IMR-90 (cell line): Measurements from ENCODE around the gene RIN1. TPM values are rescaled to one million over a fixed set of nuclear protein-coding genes. Genes with fewer than 3 reads are reported as not detected.
"Not testable (repeated sequence)": the region's sequence is repeated elsewhere in the genome, so short reads cannot be mapped to it uniquely, and the experiment has no call there.

Experiments used
- ATAC-seq: fragments of 200-7000 bp; cut with Tn5 transposase; 2 replicates; pipeline ENCODE4 v1.9.1; 2020; ENCODE audit warnings: low read depth, mild to moderate bottlenecking, moderate library complexity
- BruUV-seq: library from RNA; stranded (reverse); fragments of 400-500 nt; replicated peaks from 2 replicates; lab custom pipeline; 2021; lab: Mats Ljungman, UMichigan
- CTCF ChIA-PET: fragments of 300-600 bp; formaldehyde crosslinking; extraction: SDS; loops from one replicate; lab custom pipeline; 2021; ENCODE audit warnings: antibody characterized with exemption; lab: Yijun Ruan, JAX
- POLR2A ChIA-PET: fragments of 300-600 bp; sonication (Branson Sonifier 250); formaldehyde crosslinking; loops from one replicate; lab custom pipeline; 2022; ENCODE audit warnings: antibody characterized with exemption; ENCODE audit not compliant: unreplicated experiment; lab: Charles Lee
- DNase-seq: peaks from one replicate; pipeline ENCODE4 v3.0.0; 2013
- H2AFZ ChIP-seq: replicated peaks from 2 replicates; pipeline ENCODE3; 2013; ENCODE audit warnings: low read length, mild to moderate bottlenecking; ENCODE audit not compliant: poor library complexity
- H2AK5ac ChIP-seq: 2 replicates; pipeline ENCODE4 v1.6.1; 2013; ENCODE audit warnings: low read depth, low read length, inconsistent platforms
- H2AK9ac ChIP-seq: replicated peaks from 2 replicates; pipeline ENCODE3; 2013; ENCODE audit warnings: mild to moderate bottlenecking, low read depth, low read length, moderate library complexity; ENCODE audit not compliant: poor library complexity
- H2BK120ac ChIP-seq: 2 replicates; pipeline ENCODE4 v1.6.1; 2013; ENCODE audit warnings: low read depth, low read length, inconsistent platforms
- H2BK15ac ChIP-seq: 3 replicates; pipeline ENCODE4 v1.6.1; 2013; ENCODE audit warnings: low read depth, low read length, inconsistent platforms
- H2BK20ac ChIP-seq: 2 replicates; pipeline ENCODE4 v1.6.1; 2013; ENCODE audit warnings: low read depth, mild to moderate bottlenecking, inconsistent platforms, low read length, moderate library complexity
- H2BK5ac ChIP-seq: 2 replicates; pipeline ENCODE4 v1.6.1; 2013; ENCODE audit warnings: mild to moderate bottlenecking, low read depth, low read length, inconsistent platforms; ENCODE audit not compliant: poor library complexity, severe bottlenecking
- H3K14ac ChIP-seq: replicated peaks from 2 replicates; pipeline ENCODE4 v1.6.1; 2013; ENCODE audit warnings: low read depth, low read length, inconsistent platforms
- H3K18ac ChIP-seq: 2 replicates; pipeline ENCODE4 v1.6.1; 2013; ENCODE audit warnings: low read depth, low read length, control low read depth
- H3K23ac ChIP-seq: 2 replicates; pipeline ENCODE4 v1.6.1; 2013; ENCODE audit warnings: low read depth, low read length, inconsistent platforms
- H3K27ac ChIP-seq: 2 replicates; pipeline ENCODE4 v1.5.1; 2013; ENCODE audit warnings: mild to moderate bottlenecking, control low read depth, low read length; ENCODE audit not compliant: insufficient read depth
- H3K27me3 ChIP-seq: 2 replicates; pipeline ENCODE4 v1.6.1; 2013; ENCODE audit warnings: low read length; ENCODE audit not compliant: control insufficient read depth, insufficient read depth
- H3K36me3 ChIP-seq: 2 replicates; pipeline ENCODE4 v1.6.1; 2013; ENCODE audit warnings: low read length, mixed read lengths; ENCODE audit not compliant: control insufficient read depth, insufficient read depth
- H3K4ac ChIP-seq: 2 replicates; pipeline ENCODE4 v1.6.1; 2013; ENCODE audit warnings: low read depth, low read length, inconsistent platforms
- H3K4me1 ChIP-seq: 2 replicates; pipeline ENCODE4 v1.6.1; 2013; ENCODE audit warnings: low read length, mixed read lengths; ENCODE audit not compliant: control insufficient read depth, insufficient read depth
- H3K4me2 ChIP-seq: 2 replicates; pipeline ENCODE4 v1.6.1; 2013; ENCODE audit warnings: low read depth, mild to moderate bottlenecking, control low read depth, low read length, moderate library complexity
- H3K4me3 ChIP-seq: 2 replicates; pipeline ENCODE4 v1.5.1; 2013; ENCODE audit warnings: low read depth, mild to moderate bottlenecking, control low read depth, low read length, moderate library complexity; ENCODE audit not compliant: insufficient read depth
- H3K56ac ChIP-seq: 2 replicates; pipeline ENCODE4 v1.6.1; 2013; ENCODE audit warnings: low read length, inconsistent platforms; ENCODE audit not compliant: insufficient read depth; ENCODE audit errors: extremely low read depth
- H3K79me1 ChIP-seq, 2 experiments: 2 replicates each; pipeline ENCODE4 v1.6.1; 2013; ENCODE audit warnings: low read length in 2 of 2, inconsistent platforms in 1 of 2, low read depth in 1 of 2
- H3K9ac ChIP-seq: 2 replicates; pipeline ENCODE4 v1.6.1; 2013; ENCODE audit warnings: low read depth, low read length, control low read depth
- H3K9me1 ChIP-seq: 2 replicates; pipeline ENCODE4 v1.6.1; 2013; ENCODE audit warnings: low read length, inconsistent platforms; ENCODE audit not compliant: insufficient read depth
- H3K9me3 ChIP-seq: 2 replicates; pipeline ENCODE4 v1.6.1; 2013; ENCODE audit warnings: low read length; ENCODE audit not compliant: control insufficient read depth, insufficient read depth
- H4K20me1 ChIP-seq: 2 replicates; pipeline ENCODE4 v1.6.1; 2013; ENCODE audit warnings: low read length, inconsistent platforms; ENCODE audit not compliant: insufficient read depth
- H4K5ac ChIP-seq: 2 replicates; pipeline ENCODE4 v1.6.1; 2013; ENCODE audit warnings: mild to moderate bottlenecking, low read depth, low read length, control low read depth
- H4K8ac ChIP-seq, 2 experiments: 2 replicates each; pipeline ENCODE4 v1.6.1; 2013; ENCODE audit warnings: low read depth in 2 of 2, low read length in 2 of 2, control low read depth in 1 of 2, inconsistent platforms in 1 of 2
- H4K91ac ChIP-seq: 2 replicates; pipeline ENCODE4 v1.6.1; 2013; ENCODE audit warnings: low read depth, low read length, inconsistent platforms; ENCODE audit not compliant: insufficient read depth
- BHLHE40 ChIP-seq: fragments of 150-350 bp; IDR thresholded peaks from 2 replicates; pipeline ENCODE4 v1.6.1; 2016; ENCODE audit warnings: mild to moderate bottlenecking, low read depth, low read length
- MAZ ChIP-seq: IDR thresholded peaks from 2 replicates; pipeline ENCODE4 v1.6.1; 2012; ENCODE audit warnings: low read depth, mild to moderate bottlenecking, low read length, improper control_type of control experiment, moderate library complexity, borderline replicate concordance
- MXI1 ChIP-seq: IDR thresholded peaks from 2 replicates; pipeline ENCODE4 v1.6.1; 2012; ENCODE audit warnings: low read depth, mild to moderate bottlenecking, low read length, moderate library complexity, borderline replicate concordance
- RAD21 ChIP-seq: IDR thresholded peaks from 2 replicates; pipeline ENCODE4 v1.6.1; 2012; ENCODE audit warnings: low read length, improper control_type of control experiment
- RFX5 ChIP-seq: IDR thresholded peaks from 2 replicates; pipeline ENCODE4 v1.8.0; 2012; ENCODE audit warnings: low read depth, mild to moderate bottlenecking, low read length, moderate library complexity
- SMC3 ChIP-seq: fragments of 150-350 bp; IDR thresholded peaks from 2 replicates; pipeline ENCODE4 v1.6.1; 2016; ENCODE audit warnings: low read depth, mild to moderate bottlenecking, antibody characterized with exemption, low read length, moderate library complexity
- WGBS, 2 experiments: methylation state at CpG; one replicate each; pipeline versions ENCODE4 v1.1.5 to v1.1.7; 2013; ENCODE audit warnings: missing lambda C conversion rate in 2 of 2; ENCODE audit not compliant: insufficient read length in 1 of 2; ENCODE audit errors: extremely low coverage in 2 of 2; 5-methylcytosine and 5-hydroxymethylcytosine counted together
- dilution Hi-C: fragments of 300-500 bp; cut with HindIII; formaldehyde crosslinking; loops from one replicate; pipeline ENCODE4 v1.14.3; 2018; ENCODE audit warnings: low sequenced_read_pairs; ENCODE audit not compliant: unreplicated experiment
- in situ Hi-C: fragments of 300-500 bp; cut with MboI; formaldehyde crosslinking; loops from 3 replicates; pipeline ENCODE4 v1.14.3; 2019; ENCODE audit warnings: low sequenced_read_pairs, inconsistent platforms, mixed read lengths
- intact Hi-C: fragments of 100-400 bp; cut with micrococcal nuclease; formaldehyde crosslinking; loops from 2 replicates; pipeline ENCODE4 v1.10.0; 2022
- polyA plus RNA-seq, 3 experiments: library from polyadenylated mRNA; depleted of rRNA; stranded (reverse); fragments of >200 nt; gene quantifications; 2 replicates each; pipeline ENCODE4 v1.2.3, GENCODE V29; 2012; ENCODE audit warnings: low replicate concordance in 1 of 3
- total RNA-seq: library from RNA; depleted of rRNA; stranded (reverse); fragments of >200 nt; gene quantifications from 2 replicates; pipeline ENCODE4 v1.2.3, GENCODE V29; 2012
- TF ChIP-seq, protein P1 (sequence below): conservative IDR thresholded peaks from 2 replicates; pipeline ENCODE4 v1.5.1; 2012; ENCODE audit warnings: mild to moderate bottlenecking, low read depth, low read length, improper control_type of control experiment

The RIN1 gene
- total and polyA plus RNA-seq, 2 of the 4 experiments (the other 2 are of a cell fraction) = 9.9 to 20.8 TPM

DNA sequence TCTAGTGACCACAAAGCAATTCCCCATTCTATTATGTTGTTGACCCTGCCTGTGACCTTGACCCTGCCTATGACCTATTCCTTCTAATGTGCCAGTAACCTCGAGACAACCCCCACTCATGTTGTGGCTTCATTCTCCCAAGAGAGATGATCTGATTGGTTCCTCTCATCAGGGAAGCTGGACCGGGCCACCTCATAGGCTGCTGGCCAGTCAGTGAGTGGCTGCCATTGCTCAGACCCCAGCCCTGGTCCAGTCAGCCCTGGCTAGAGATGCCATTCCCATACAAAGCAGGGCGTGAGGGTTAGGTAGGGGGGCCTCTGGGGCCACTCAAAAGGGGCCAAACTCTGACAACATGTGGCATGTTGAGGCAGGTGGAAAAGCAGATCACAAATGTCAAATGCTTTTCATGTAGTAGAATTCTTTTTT lies 23.4 kb upstream of the RIN1 start:
- Histone ChIP-seq H3K4ac (no peak overlapping the region), H3K9me3 (no peaks in the 10 kb centered on the region), H3K9ac (no peak overlapping the region), H3K79me1 (no peaks in the 10 kb centered on the region), H3K36me3 (no peaks in the 10 kb centered on the region), H3K14ac (no peak overlapping the region), H4K5ac (no peak overlapping the region), H4K8ac (no peak overlapping the region), H2BK20ac (no peak overlapping the region), H2AK5ac (no peak overlapping the region), H3K4me3 (no peak overlapping the region), H3K23ac (no peak overlapping the region), H3K9me1 (no peaks in the 10 kb centered on the region), H2BK15ac (no peak overlapping the region), H3K4me1 (no peaks in the 10 kb centered on the region), H3K27me3 (no peaks in the 10 kb centered on the region; the same call in 1 of the 2 replicates), H3K4me2 (no peak overlapping the region), H3K27ac (no peak overlapping the region), H2AFZ (no peak overlapping the region), H4K91ac (no peak overlapping the region), H4K20me1 (no peaks in the 10 kb centered on the region), H2AK9ac (no peak overlapping the region), H3K56ac (no peak overlapping the region), H2BK120ac (no peak overlapping the region), H2BK5ac (no peak overlapping the region), H3K18ac (no peak overlapping the region)
- no CpG with 5 or more reads among the region's 3 CpGs for WGBS, 2 experiments
- TF ChIP-seq, protein P1, sequence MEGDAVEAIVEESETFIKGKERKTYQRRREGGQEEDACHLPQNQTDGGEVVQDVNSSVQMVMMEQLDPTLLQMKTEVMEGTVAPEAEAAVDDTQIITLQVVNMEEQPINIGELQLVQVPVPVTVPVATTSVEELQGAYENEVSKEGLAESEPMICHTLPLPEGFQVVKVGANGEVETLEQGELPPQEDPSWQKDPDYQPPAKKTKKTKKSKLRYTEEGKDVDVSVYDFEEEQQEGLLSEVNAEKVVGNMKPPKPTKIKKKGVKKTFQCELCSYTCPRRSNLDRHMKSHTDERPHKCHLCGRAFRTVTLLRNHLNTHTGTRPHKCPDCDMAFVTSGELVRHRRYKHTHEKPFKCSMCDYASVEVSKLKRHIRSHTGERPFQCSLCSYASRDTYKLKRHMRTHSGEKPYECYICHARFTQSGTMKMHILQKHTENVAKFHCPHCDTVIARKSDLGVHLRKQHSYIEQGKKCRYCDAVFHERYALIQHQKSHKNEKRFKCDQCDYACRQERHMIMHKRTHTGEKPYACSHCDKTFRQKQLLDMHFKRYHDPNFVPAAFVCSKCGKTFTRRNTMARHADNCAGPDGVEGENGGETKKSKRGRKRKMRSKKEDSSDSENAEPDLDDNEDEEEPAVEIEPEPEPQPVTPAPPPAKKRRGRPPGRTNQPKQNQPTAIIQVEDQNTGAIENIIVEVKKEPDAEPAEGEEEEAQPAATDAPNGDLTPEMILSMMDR = no peak
- TF ChIP-seq RFX5 (no peak), MAZ (no peak), SMC3 (no peak), BHLHE40 (no peak), RAD21 (no peak), MXI1 (no peak)
- ATAC-seq (no peak), DNase-seq (no peak)
- POLR2A ChIA-PET = no interaction called here
- CTCF ChIA-PET = no interaction called here
- dilution Hi-C loops = no loop called here
- no TSS peak for BruUV-seq
- in situ Hi-C loops = no loop called here
- intact Hi-C loops = no loop called here

DNA sequence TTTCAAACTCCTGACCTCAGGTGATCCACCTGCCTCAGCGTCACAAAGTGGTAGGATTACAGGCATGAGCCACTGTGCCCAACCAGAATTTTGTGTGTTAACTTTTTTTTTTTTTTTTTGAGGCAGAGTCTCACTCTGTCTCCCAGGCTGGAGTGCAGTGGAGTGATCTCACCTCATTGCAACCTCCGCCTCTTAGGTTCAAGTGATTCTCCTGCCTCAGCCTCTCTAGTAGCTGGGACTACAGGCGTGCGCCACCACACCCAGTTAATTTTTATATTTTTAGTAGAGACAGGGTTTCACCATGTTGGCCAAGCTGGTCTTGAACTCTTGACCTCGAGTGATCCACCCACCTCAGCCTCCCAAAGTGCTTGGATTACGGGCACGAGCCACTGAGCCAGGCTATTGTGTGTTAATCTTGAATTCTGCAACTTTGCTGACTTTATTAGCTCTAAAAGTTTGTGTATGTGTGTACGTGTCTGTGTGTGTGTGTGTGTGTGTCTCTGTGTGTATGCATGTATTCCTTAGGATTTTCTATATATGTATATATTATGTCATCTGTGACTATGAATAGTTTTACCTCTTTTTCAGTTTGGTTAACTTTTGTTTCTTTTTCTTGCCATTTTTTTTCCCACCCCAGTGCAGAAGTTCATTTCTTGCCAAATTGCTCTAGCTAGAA lies 14.5 kb upstream of the RIN1 start:
- H2BK15ac ChIP-seq, H3K56ac ChIP-seq, DNase-seq, H4K20me1 ChIP-seq, H3K27ac ChIP-seq, H3K4me3 ChIP-seq, H3K14ac ChIP-seq, H3K27me3 ChIP-seq, ATAC-seq, intact Hi-C loops, H3K4me2 ChIP-seq, POLR2A ChIA-PET, H2BK5ac ChIP-seq, H3K36me3 ChIP-seq, H3K4me1 ChIP-seq, BruUV-seq, H2AK9ac ChIP-seq, H2BK20ac ChIP-seq, H2AK5ac ChIP-seq, H2AFZ ChIP-seq, H3K23ac ChIP-seq, CTCF ChIA-PET, H3K4ac ChIP-seq, H2BK120ac ChIP-seq, H4K8ac ChIP-seq, H3K9me3 ChIP-seq, in situ Hi-C loops, H4K5ac ChIP-seq, H3K9ac ChIP-seq, dilution Hi-C loops, H4K91ac ChIP-seq, H3K18ac ChIP-seq: not testable (repeated sequence)
- 33% methylated on average over 1 of the region's 8 CpGs; no CpG with 5 or more reads in 1 of the 2 experiments for WGBS, 2 experiments
- peaks cover 11% of the 10 kb centered on the region; the same call in 1 of the 2 replicates for H3K9me1 ChIP-seq
- H3K79me1 ChIP-seq = peaks cover 6 to 16% of the 10 kb centered on the region in 2 experiments
